ENCODE measurements around the gene OAS3.
"Not testable (repeated sequence)": the region's sequence is repeated elsewhere in the genome, so short reads cannot be mapped to it uniquely, and the experiment has no call there.

Gene OAS3

GRCh38 chr12:112988224-112988623 is 50.0 kb downstream of the OAS3 start:
- DNase-seq = peak; percentile 57

- DNase-seq = not testable (repeated sequence)
Measured at GRCh38 chr12:112988823-112989385, 50.6 kb downstream of the OAS3 start.

- no peak for DNase-seq
Measured at GRCh38 chr12:112989806-112990205, 51.5 kb downstream of the OAS3 start.

GRCh38 chr12:112992541-112993398 is 54.5 kb downstream of the OAS3 start:
- DNase-seq = peak; percentile 73

GRCh38 chr12:112995008-112995407 is 56.7 kb downstream of the OAS3 start:
- DNase-seq = no peak

- no peak for DNase-seq
Measured at GRCh38 chr12:112996501-112996900, 58.2 kb downstream of the OAS3 start.

- no peak for DNase-seq
Measured at GRCh38 chr12:112997506-112997905, 59.2 kb downstream of the OAS3 start.

GRCh38 chr12:112998987-112999767 is 60.9 kb downstream of the OAS3 start:
- no peak for DNase-seq

GRCh38 chr12:113000433-113000832 is 62.2 kb downstream of the OAS3 start:
- no peak for DNase-seq

- no peak for DNase-seq
Measured at GRCh38 chr12:113002155-113002554, 63.9 kb downstream of the OAS3 start.

- no peak for DNase-seq
Measured at GRCh38 chr12:113002676-113003075, 64.4 kb downstream of the OAS3 start.

GRCh38 chr12:113003636-113004035 is 65.4 kb downstream of the OAS3 start:
- DNase-seq = no peak

GRCh38 chr12:113005762-113006161 is 67.5 kb downstream of the OAS3 start:
- no peak for DNase-seq

GRCh38 chr12:113006206-113006605 is 67.9 kb downstream of the OAS3 start:
- no peak for DNase-seq

GRCh38 chr12:113006641-113007040 is 68.4 kb downstream of the OAS3 start:
- no peak for DNase-seq

- DNase-seq = no peak
Measured at GRCh38 chr12:113007166-113007565, 68.9 kb downstream of the OAS3 start.

GRCh38 chr12:113010701-113011100 is 72.4 kb downstream of the OAS3 start:
- no peak for DNase-seq

GRCh38 chr12:113014565-113014964 is 76.3 kb downstream of the OAS3 start:
- no peak for DNase-seq

- no peak for DNase-seq
Measured at GRCh38 chr12:113016796-113017195, 78.5 kb downstream of the OAS3 start.

GRCh38 chr12:113019025-113019424 is 80.8 kb downstream of the OAS3 start:
- no peak for DNase-seq

- DNase-seq = no peak
Measured at GRCh38 chr12:113021500-113021899, 83.2 kb downstream of the OAS3 start.

Measured in activated CD4-positive, alpha-beta T cell treated with anti-CD3 and anti-CD28 coated beads, Interleukin-2, Interleukin-6, amounts not matched to agents 100 ng/mL and 50 ng/mL, durations not matched to agents 16 hours and 8 hours (primary cell).